Right lobe of liver (tissue), 4 donors: ENCODE results near the gene CRYBB1.

Source experiments
- POLR2A ChIP-seq: fragments of 450-650 bp; IDR thresholded peaks from one replicate; pipeline ENCODE4 v1.6.1; 2017; ENCODE audit warnings: antibody characterized with exemption, mild to moderate bottlenecking
- TF ChIP-seq, protein P1 (sequence below), 4 donors: fragments of 200-600 bp in 3 of 4; fragments of 450-650 bp in 1 of 4; IDR thresholded peaks; one replicate each; pipeline versions ENCODE4 v1.5.1 to v1.8.0; 2016 to 2022; ENCODE audit warnings: antibody characterized with exemption in 4 of 4, mild to moderate bottlenecking in 2 of 4
- donor health status: DM: no; HTN: no; CAD: no.
- donor health status: DM: no; HTN: no; CAD: no.
- donor health status: DM: no; HTN: yes; CAD: no.

DNA sequence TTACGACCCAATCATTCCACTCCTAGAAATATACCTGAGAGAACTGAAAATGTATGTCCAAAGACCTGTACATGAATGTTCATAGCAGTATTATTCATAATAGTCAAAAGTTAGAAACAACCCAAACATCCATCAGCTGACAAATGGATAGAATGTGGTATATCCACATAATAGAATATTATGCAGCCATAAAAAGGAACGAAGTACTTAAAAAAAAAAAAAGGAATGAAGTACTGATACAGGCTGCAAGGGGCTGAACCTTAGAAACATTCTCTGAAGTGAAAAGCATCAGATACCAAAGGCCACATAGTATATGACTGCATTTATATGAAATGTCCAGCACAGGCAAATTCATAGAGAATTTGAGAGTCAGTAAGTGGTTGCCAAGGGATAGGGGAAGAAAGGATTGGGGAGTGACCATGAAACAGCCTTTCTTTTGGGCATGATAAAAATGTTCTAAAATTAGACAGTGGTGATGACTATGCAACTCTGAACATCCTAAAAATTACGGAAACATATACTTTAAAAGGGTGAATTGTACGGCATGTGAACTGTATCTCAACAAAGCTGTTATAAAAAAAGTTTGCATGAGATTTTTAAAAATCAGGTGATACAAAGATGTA is 29.7 kb downstream of the CRYBB1 start:
- no peak for TF ChIP-seq POLR2A
- TF ChIP-seq, protein P1, sequence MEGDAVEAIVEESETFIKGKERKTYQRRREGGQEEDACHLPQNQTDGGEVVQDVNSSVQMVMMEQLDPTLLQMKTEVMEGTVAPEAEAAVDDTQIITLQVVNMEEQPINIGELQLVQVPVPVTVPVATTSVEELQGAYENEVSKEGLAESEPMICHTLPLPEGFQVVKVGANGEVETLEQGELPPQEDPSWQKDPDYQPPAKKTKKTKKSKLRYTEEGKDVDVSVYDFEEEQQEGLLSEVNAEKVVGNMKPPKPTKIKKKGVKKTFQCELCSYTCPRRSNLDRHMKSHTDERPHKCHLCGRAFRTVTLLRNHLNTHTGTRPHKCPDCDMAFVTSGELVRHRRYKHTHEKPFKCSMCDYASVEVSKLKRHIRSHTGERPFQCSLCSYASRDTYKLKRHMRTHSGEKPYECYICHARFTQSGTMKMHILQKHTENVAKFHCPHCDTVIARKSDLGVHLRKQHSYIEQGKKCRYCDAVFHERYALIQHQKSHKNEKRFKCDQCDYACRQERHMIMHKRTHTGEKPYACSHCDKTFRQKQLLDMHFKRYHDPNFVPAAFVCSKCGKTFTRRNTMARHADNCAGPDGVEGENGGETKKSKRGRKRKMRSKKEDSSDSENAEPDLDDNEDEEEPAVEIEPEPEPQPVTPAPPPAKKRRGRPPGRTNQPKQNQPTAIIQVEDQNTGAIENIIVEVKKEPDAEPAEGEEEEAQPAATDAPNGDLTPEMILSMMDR (IDR thresholded peaks at IDR 0.05): no peak
